ENCODE data around the gene GALNT18. TPM values are rescaled to one million over a fixed set of nuclear protein-coding genes. Genes with fewer than 3 reads are reported as not detected.

GALNT18 gene
- total RNA-seq, 4 donors from 2014 or later, result 4.7 to 20.4 (median 14.1) TPM

GRCh38 chr11:11308249-11308648 is 313.6 kb downstream of the GALNT18 start:
- no peak for DNase-seq
- intact Hi-C loops (cut with DNase I), result no loop called here
- TF ChIP-seq CTCF (IDR thresholded peaks at IDR 0.05) (no peak), POLR2A (IDR thresholded peaks at IDR 0.05) (no peak)
- WGBS, 2 donors, result 60 to 76% methylated on average over 1 of the region's 1 CpG
- no peak overlapping the region for H3K27ac ChIP-seq
- H3K9me3 ChIP-seq, result no peaks in the 10 kb centered on the region
- H3K4me1 ChIP-seq, result peaks cover 0 to 7% (median 5%) of the 10 kb centered on the region in 3 donors
- no peaks in the 10 kb centered on the region for H3K36me3 ChIP-seq
- H3K4me3 ChIP-seq, result no peak overlapping the region
- H3K27me3 ChIP-seq, result no peaks in the 10 kb centered on the region

- no peak for TF ChIP-seq CTCF (IDR thresholded peaks at IDR 0.05)
- no peak for TF ChIP-seq POLR2A (IDR thresholded peaks at IDR 0.05)
- intact Hi-C loops (cut with DNase I), result no loop called here
- no peaks in the 10 kb centered on the region for H3K36me3 ChIP-seq
Observed at GRCh38 chr11:11306855-11307254, 314.9 kb downstream of the GALNT18 start.

GRCh38 chr11:11304550-11304949 is 317.3 kb downstream of the GALNT18 start:
- intact Hi-C loops (cut with DNase I), result no loop called here
- 72 to 86% methylated on average over 7 of the region's 7 CpGs for WGBS, 2 donors
- no peak for TF ChIP-seq POLR2A (IDR thresholded peaks at IDR 0.05)
- TF ChIP-seq CTCF (IDR thresholded peaks at IDR 0.05), result no peak

More at GRCh38 chr11:11306855-11307254, 314.9 kb downstream of the GALNT18 start:
- Histone ChIP-seq H3K27ac (no peak overlapping the region), H3K4me3 (no peak overlapping the region), H3K27me3 (no peaks in the 10 kb centered on the region), H3K4me1 (no peaks in the 10 kb centered on the region), H3K9me3 (no peaks in the 10 kb centered on the region)
- DNase-seq, result no peak
- WGBS, 2 donors, result 83 to 100% methylated on average over 1 to 2 of the region's 2 CpGs

GRCh38 chr11:11302565-11302964 is 319.2 kb downstream of the GALNT18 start:
- intact Hi-C loops (cut with DNase I), result no loop called here
- DNase-seq, result no peak
- Histone ChIP-seq H3K4me3 (no peak overlapping the region), H3K9me3 (no peaks in the 10 kb centered on the region), H3K27me3 (no peaks in the 10 kb centered on the region), H3K27ac (no peak overlapping the region), H3K4me1 (no peaks in the 10 kb centered on the region), H3K36me3 (no peaks in the 10 kb centered on the region)
- WGBS, 2 donors, result 79 to 87% methylated on average over 3 to 9 of the region's 10 CpGs
- TF ChIP-seq POLR2A (IDR thresholded peaks at IDR 0.05) (no peak), CTCF (IDR thresholded peaks at IDR 0.05) (no peak)

More at GRCh38 chr11:11304550-11304949, 317.3 kb downstream of the GALNT18 start:
- H3K9me3 ChIP-seq, result no peaks in the 10 kb centered on the region
- H3K36me3 ChIP-seq, result no peaks in the 10 kb centered on the region
- no peaks in the 10 kb centered on the region for H3K4me1 ChIP-seq
- no peaks in the 10 kb centered on the region for H3K27me3 ChIP-seq
- H3K27ac ChIP-seq, result no peak overlapping the region
- no peak overlapping the region for H3K4me3 ChIP-seq
- DNase-seq, result no peak

GRCh38 chr11:11301212-11301611 is 320.6 kb downstream of the GALNT18 start:
- TF ChIP-seq POLR2A (IDR thresholded peaks at IDR 0.05) (no peak), CTCF (IDR thresholded peaks at IDR 0.05) (no peak)
- H3K4me1 ChIP-seq, result no peaks in the 10 kb centered on the region
- DNase-seq, result no peak
- H3K4me3 ChIP-seq, result no peak overlapping the region
- no peaks in the 10 kb centered on the region for H3K27me3 ChIP-seq
- H3K27ac ChIP-seq, result no peak overlapping the region
- 77 to 91% methylated on average over 6 of the region's 6 CpGs for WGBS, 2 donors
- intact Hi-C loops (cut with DNase I), result no loop called here
- H3K36me3 ChIP-seq, result no peaks in the 10 kb centered on the region
- H3K9me3 ChIP-seq, result no peaks in the 10 kb centered on the region
